IMR-90 (cell line): Measurements from ENCODE around the gene DELE1.

Experiments used
- BHLHE40 ChIP-seq: fragments of 150-350 bp; IDR thresholded peaks from 2 replicates; pipeline ENCODE4 v1.6.1; 2016; ENCODE audit warnings: mild to moderate bottlenecking, low read depth, low read length
- CEBPB ChIP-seq: IDR thresholded peaks from 2 replicates; pipeline ENCODE4 v1.6.1; 2012; ENCODE audit warnings: low read depth, low read length, improper control_type of control experiment
- CTCF ChIP-seq: conservative IDR thresholded peaks from 2 replicates; pipeline ENCODE4 v1.5.1; 2012; ENCODE audit warnings: mild to moderate bottlenecking, low read depth, low read length, improper control_type of control experiment
- FOS ChIP-seq: fragments of 150-350 bp; IDR thresholded peaks from 2 replicates; pipeline ENCODE4 v1.6.1; 2016; ENCODE audit warnings: low read depth, low read length
- MAFK ChIP-seq: IDR thresholded peaks from 2 replicates; pipeline ENCODE4 v1.6.1; 2012; ENCODE audit warnings: low read depth, low read length, improper control_type of control experiment
- MAZ ChIP-seq: IDR thresholded peaks from 2 replicates; pipeline ENCODE4 v1.6.1; 2012; ENCODE audit warnings: low read depth, mild to moderate bottlenecking, low read length, improper control_type of control experiment, moderate library complexity, borderline replicate concordance
- MXI1 ChIP-seq: IDR thresholded peaks from 2 replicates; pipeline ENCODE4 v1.6.1; 2012; ENCODE audit warnings: low read depth, mild to moderate bottlenecking, low read length, moderate library complexity, borderline replicate concordance
- NFE2L2 ChIP-seq: fragments of 150-350 bp; IDR thresholded peaks from 2 replicates; pipeline ENCODE4 v1.6.1; 2016; ENCODE audit warnings: low read depth, mild to moderate bottlenecking, low read length
- POLR2A ChIP-seq: IDR thresholded peaks from 2 replicates; pipeline ENCODE4 v1.6.1; 2012; ENCODE audit warnings: mild to moderate bottlenecking, low read depth, low read length
- RAD21 ChIP-seq: IDR thresholded peaks from 2 replicates; pipeline ENCODE4 v1.6.1; 2012; ENCODE audit warnings: low read length, improper control_type of control experiment
- RCOR1 ChIP-seq: IDR thresholded peaks from 2 replicates; pipeline ENCODE4 v1.6.1; 2012; ENCODE audit warnings: mild to moderate bottlenecking, low read length, improper control_type of control experiment; ENCODE audit not compliant: insufficient replicate concordance
- RFX5 ChIP-seq: IDR thresholded peaks from 2 replicates; pipeline ENCODE4 v1.8.0; 2012; ENCODE audit warnings: low read depth, mild to moderate bottlenecking, low read length, moderate library complexity
- SMC3 ChIP-seq: fragments of 150-350 bp; IDR thresholded peaks from 2 replicates; pipeline ENCODE4 v1.6.1; 2016; ENCODE audit warnings: low read depth, mild to moderate bottlenecking, antibody characterized with exemption, low read length, moderate library complexity
- USF2 ChIP-seq: fragments of 150-350 bp; IDR thresholded peaks from 2 replicates; pipeline ENCODE4 v1.6.1; 2017; ENCODE audit warnings: mild to moderate bottlenecking, antibody characterized with exemption, low read length, low read depth

DNA sequence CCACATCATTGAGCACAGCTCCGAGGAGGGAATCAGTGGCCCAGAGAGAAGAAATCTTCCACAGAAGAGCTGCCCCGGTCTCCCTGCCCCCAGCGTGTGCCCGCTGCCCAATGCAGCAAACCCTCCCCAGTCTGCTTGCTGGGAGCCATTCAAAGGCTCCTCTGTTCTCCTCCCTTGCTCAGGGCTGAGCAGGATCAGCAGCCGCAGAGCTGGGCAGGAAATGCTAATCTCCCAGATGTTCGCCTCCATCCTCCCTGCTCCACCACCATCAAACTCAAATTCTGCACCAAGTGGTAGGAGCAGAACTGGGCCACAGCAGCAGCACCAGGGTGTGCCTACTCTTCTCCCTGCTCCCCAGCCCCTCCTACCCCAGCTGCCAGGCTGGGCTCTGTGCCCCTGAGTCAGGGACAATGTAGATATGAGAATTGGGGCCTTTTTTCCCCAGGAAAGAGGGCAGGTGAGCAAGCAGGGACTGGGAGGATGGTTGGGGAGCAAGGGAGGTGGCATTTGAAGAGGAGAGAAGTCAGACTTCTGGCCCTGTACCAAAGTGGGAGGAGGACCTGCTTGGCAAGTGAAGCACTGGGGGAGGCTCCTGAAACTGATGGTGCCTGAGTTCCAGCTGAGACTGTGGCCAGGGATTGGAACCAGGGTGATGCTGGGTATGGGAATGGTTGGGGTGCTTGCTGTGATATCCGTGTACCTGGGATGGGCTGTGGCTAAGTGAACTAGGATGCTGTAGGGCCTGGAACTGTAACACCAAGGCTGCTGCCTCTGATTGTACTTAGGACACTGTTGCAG lies 43.5 kb upstream of the DELE1 start:
- TF ChIP-seq POLR2A (no peak), SMC3 (no peak), CTCF (no peak), MXI1 (no peak), MAZ (no peak), RAD21 (no peak), CEBPB (no peak), RFX5 (no peak), BHLHE40 (no peak), FOS (no peak), NFE2L2 (no peak), MAFK (no peak), USF2 (no peak), RCOR1 (no peak)
